ENCODE results near the gene DTNB.

Gene DTNB

DNA sequence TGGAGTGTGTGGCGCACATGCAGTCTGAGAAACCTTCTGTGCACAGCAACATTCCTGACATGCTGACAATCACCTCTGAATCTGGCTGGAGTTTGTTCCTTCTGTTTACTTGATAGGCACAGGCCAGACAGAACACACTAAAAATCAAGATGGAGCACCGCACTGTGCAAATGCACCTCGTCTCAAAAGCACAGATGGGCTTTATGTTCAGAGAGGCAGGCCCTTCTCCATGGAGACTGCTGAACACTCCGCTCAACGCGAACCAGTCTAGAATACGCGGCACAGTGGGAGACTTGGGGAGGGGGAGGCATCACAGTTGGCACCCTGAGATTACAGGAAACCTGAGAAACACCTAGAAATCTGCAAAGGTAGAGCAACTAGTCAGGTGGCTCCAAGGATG lies 273.2 kb downstream of the DTNB start:
- Histone ChIP-seq H3K4me1 (ENCODE audit: control insufficient read depth, insufficient read depth, low read length, poor library complexity, severe bottlenecking) (peaks cover 4% of the 10 kb centered on the region), H3K36me3 (ENCODE audit: control insufficient read depth, insufficient read depth, low read length) (no peaks in the 10 kb centered on the region), H3K9me3 (ENCODE audit: control insufficient read depth, low read length) (no peaks in the 10 kb centered on the region), H3K4me3 (ENCODE audit: extremely low read depth, insufficient read depth, low read length, poor library complexity, severe bottlenecking) (no peak overlapping the region), H3K27ac (ENCODE audit: low read depth, low read length, severe bottlenecking) (no peak overlapping the region)
- 89 to 91% methylated on average over 8 of the region's 8 CpGs for WGBS, 2 experiments (ENCODE audit: insufficient coverage in 2 of 2)

DNA sequence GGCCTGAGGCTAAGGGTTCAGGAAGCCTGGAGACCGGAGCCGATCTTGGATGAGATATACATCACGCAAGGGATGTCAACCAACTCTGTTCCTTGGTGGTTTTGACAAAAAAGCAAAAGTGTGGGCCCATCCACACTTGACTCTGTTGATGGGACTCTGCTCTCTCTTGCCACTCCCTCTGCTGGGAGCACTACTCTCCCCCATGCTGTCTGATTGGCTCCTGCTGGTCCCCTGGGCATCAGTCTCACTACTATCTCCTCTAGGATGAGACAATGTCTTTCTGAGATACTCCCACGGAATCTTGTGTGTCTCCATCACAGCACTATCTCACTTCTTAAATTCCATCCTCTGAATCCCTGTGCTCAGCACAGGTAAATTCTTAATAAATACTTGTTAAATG lies 274.8 kb downstream of the DTNB start:
- Histone ChIP-seq H3K4me1 (ENCODE audit: control insufficient read depth, insufficient read depth, low read length, poor library complexity, severe bottlenecking) (peaks cover 4% of the 10 kb centered on the region), H3K27ac (ENCODE audit: low read depth, low read length, severe bottlenecking) (no peak overlapping the region), H3K4me3 (ENCODE audit: extremely low read depth, insufficient read depth, low read length, poor library complexity, severe bottlenecking) (no peak overlapping the region), H3K36me3 (ENCODE audit: control insufficient read depth, insufficient read depth, low read length) (no peaks in the 10 kb centered on the region), H3K9me3 (ENCODE audit: control insufficient read depth, low read length) (no peaks in the 10 kb centered on the region)
- 86 to 92% methylated on average over 4 of the region's 4 CpGs for WGBS, 2 experiments (ENCODE audit: insufficient coverage in 2 of 2)

DNA sequence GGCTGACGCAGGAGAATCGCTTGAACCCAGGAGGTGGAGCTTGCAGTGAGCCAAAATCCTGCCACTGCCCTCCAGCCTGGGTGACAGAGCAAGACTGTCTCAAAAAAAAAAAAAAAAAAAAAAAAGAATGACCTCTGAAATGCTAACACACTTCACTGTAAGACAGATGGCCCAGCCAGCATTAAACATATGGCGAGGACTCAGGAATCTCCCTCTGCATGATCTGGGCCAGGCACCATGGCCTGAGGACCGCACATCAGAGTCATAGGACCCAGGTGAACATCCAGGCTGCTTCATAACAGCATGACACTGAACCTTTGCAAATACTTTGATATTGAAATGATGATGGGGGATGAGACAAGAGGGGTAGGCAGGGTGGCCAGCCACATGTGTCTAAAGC lies 275.6 kb downstream of the DTNB start:
- 96% methylated on average over 4 of the region's 4 CpGs for WGBS, 2 experiments (ENCODE audit: insufficient coverage in 2 of 2)
- no peaks in the 10 kb centered on the region for H3K36me3 ChIP-seq (ENCODE audit: control insufficient read depth, insufficient read depth, low read length)
- H3K4me3 ChIP-seq (ENCODE audit: extremely low read depth, insufficient read depth, low read length, poor library complexity, severe bottlenecking) = no peak overlapping the region
- H3K9me3 ChIP-seq (ENCODE audit: control insufficient read depth, low read length) = no peaks in the 10 kb centered on the region
- no peak overlapping the region for H3K27ac ChIP-seq (ENCODE audit: low read depth, low read length, severe bottlenecking)
- peaks cover 4% of the 10 kb centered on the region for H3K4me1 ChIP-seq (ENCODE audit: control insufficient read depth, insufficient read depth, low read length, poor library complexity, severe bottlenecking)

DNA sequence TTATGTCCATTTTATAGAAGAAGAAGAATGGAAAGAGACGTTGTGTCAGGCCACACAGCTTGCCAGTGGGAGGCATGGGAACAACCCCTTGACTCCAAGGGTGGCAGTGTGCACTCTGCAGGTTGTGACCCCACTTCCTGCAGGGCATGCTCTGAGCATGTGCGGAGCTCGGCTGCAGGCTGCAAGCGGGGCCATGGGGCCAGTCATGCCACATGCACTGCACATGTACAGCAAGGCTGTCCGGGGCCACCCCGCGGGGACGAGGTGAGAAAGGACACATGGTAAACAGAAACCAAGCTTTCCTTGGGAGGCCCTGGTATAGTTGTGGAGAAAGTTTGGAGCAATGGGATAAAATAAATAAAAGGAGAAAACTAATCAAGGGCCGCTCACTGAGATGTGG lies 284.2 kb downstream of the DTNB start:
- Histone ChIP-seq H3K36me3 (ENCODE audit: control insufficient read depth, insufficient read depth, low read length) (no peaks in the 10 kb centered on the region), H3K4me1 (ENCODE audit: control insufficient read depth, insufficient read depth, low read length, poor library complexity, severe bottlenecking) (no peaks in the 10 kb centered on the region), H3K4me3 (ENCODE audit: extremely low read depth, insufficient read depth, low read length, poor library complexity, severe bottlenecking) (no peak overlapping the region), H3K9me3 (ENCODE audit: control insufficient read depth, low read length) (no peaks in the 10 kb centered on the region), H3K27ac (ENCODE audit: low read depth, low read length, severe bottlenecking) (no peak overlapping the region)
- 93 to 95% methylated on average over 4 to 9 of the region's 9 CpGs for WGBS, 2 experiments (ENCODE audit: insufficient coverage in 2 of 2)

DNA sequence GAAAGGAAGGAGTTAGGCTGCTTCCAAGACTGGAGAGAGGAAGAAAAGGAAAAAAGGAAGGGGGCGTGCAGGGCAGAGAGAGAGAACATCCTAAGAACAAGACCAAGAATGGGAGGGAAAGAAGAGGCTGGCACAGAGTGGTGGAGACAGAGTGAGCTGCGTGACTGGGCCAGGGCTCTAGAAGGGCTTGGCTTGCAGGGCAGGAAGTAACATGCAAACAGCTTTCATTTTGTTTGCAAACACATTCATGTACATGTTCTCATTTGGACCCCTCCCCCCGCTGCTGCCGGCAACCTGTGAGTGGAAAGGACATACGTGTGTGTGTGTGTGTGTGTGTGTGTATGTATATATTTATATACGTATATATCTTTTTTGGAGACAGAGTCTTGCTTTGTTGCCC lies 284.9 kb downstream of the DTNB start:
- H3K9me3 ChIP-seq (ENCODE audit: control insufficient read depth, low read length) = no peaks in the 10 kb centered on the region
- no peaks in the 10 kb centered on the region for H3K36me3 ChIP-seq (ENCODE audit: control insufficient read depth, insufficient read depth, low read length)
- H3K4me1 ChIP-seq (ENCODE audit: control insufficient read depth, insufficient read depth, low read length, poor library complexity, severe bottlenecking) = no peaks in the 10 kb centered on the region
- H3K27ac ChIP-seq (ENCODE audit: low read depth, low read length, severe bottlenecking) = no peak overlapping the region
- 94 to 98% methylated on average over 2 to 3 of the region's 6 CpGs for WGBS, 2 experiments (ENCODE audit: insufficient coverage in 2 of 2)
- no peak overlapping the region for H3K4me3 ChIP-seq (ENCODE audit: extremely low read depth, insufficient read depth, low read length, poor library complexity, severe bottlenecking)

DNA sequence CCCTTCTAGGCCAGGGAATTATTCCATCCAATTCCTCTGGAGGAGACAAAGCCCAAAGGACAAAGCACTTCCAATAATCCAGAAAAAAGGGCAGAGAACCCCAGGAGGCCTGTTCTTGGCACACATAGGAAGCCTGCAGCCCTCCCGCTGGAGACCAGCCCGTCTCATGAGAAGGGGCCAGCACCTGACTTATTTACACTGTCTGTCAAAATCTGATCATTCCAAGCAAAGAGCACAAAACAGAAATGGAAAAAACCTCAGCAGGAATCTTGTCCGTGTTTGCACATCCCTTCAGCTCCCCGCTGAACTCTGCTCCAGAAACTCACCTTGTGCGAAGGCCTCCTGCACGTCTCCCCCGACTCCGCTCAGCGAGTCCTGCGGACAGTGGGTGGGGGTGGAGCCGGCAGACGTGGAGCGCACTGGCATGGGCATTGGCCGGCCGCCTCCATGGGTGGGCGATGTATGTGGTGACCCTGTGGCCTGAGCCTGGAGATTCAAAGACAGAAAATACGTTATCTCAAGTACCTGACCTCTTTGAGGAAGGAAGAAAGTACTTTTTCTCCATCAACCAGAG lies 285.4 kb downstream of the DTNB start:
- WGBS, 2 experiments (ENCODE audit: insufficient coverage in 2 of 2) = 86 to 94% methylated on average over 16 to 17 of the region's 17 CpGs
- no peak overlapping the region for H3K4me3 ChIP-seq (ENCODE audit: extremely low read depth, insufficient read depth, low read length, poor library complexity, severe bottlenecking)
- H3K27ac ChIP-seq (ENCODE audit: low read depth, low read length, severe bottlenecking) = no peak overlapping the region
- H3K4me1 ChIP-seq (ENCODE audit: control insufficient read depth, insufficient read depth, low read length, poor library complexity, severe bottlenecking) = no peaks in the 10 kb centered on the region
- no peaks in the 10 kb centered on the region for H3K9me3 ChIP-seq (ENCODE audit: control insufficient read depth, low read length)
- no peaks in the 10 kb centered on the region for H3K36me3 ChIP-seq (ENCODE audit: control insufficient read depth, insufficient read depth, low read length)

DNA sequence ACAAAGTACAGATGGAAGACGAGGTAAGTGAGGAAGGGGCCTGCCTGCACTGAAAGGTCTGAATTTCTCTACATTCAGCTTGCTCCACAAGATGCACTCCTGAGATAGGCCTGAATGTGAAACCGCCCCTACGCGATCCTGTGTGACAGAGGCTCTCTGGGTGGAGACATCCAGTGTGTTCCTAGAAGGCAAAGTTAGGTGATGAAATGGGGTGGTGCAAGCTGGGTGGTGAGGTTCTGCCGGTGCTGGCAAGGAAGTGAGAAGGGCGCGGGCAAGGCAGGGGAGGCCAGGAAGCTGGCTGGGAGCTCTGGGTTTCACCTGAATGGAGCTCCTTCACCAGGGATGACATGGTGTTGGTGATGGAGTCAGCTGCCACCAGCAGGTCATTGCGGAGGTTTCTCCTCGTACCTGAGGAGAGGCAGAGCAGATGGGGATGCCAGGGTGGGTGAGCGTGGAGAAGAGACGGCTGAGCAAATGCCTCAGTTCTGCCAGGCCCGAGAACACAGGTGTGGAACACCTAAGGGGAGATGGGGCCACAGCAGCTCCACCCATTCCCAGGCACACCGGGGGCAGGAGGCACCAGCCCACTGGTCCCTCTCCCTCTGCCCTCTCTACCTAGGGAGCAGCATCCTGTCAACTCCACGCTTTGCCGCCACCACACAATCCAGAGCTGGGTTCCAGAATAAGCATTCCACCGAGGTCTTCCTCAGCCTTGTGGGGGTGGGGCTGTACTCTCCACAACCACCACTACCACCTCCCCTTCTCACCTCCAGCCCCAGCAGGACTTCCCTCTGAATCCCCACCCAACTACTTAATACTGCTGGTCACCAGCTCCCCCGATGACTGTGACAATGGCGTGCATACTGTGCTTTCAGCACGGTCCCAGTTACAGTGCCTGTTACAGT lies 286.2 kb downstream of the DTNB start:
- Histone ChIP-seq H3K36me3 (ENCODE audit: control insufficient read depth, insufficient read depth, low read length) (no peaks in the 10 kb centered on the region), H3K4me1 (ENCODE audit: control insufficient read depth, insufficient read depth, low read length, poor library complexity, severe bottlenecking) (no peaks in the 10 kb centered on the region), H3K4me3 (ENCODE audit: extremely low read depth, insufficient read depth, low read length, poor library complexity, severe bottlenecking) (no peak overlapping the region), H3K27ac (ENCODE audit: low read depth, low read length, severe bottlenecking) (no peak overlapping the region), H3K9me3 (ENCODE audit: control insufficient read depth, low read length) (no peaks in the 10 kb centered on the region)
- WGBS, 2 experiments (ENCODE audit: insufficient coverage in 2 of 2) = 93% methylated on average over 16 of the region's 19 CpGs

DNA sequence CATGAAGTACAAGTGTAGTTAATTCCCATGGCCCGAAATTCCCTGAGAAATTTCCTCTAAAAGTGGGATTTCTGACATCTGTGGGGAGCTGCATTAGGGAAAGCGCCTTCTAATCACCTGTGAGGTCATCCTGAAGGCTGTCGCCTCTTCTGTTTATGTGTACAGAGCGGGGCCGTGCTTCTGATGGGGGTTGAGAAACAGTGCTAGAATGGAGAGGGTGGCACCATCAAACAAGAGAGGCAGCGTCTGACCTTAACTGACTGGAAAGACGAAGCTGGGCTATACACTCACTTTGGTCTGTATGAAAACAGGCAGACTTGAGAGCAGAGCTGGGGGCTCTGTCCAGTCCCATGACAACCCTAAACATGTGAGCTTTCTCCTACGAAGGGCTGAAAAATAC lies 287.5 kb downstream of the DTNB start:
- no peaks in the 10 kb centered on the region for H3K4me1 ChIP-seq (ENCODE audit: control insufficient read depth, insufficient read depth, low read length, poor library complexity, severe bottlenecking)
- H3K27ac ChIP-seq (ENCODE audit: low read depth, low read length, severe bottlenecking) = no peak overlapping the region
- no peak overlapping the region for H3K4me3 ChIP-seq (ENCODE audit: extremely low read depth, insufficient read depth, low read length, poor library complexity, severe bottlenecking)
- no peaks in the 10 kb centered on the region for H3K9me3 ChIP-seq (ENCODE audit: control insufficient read depth, low read length)
- no peaks in the 10 kb centered on the region for H3K36me3 ChIP-seq (ENCODE audit: control insufficient read depth, insufficient read depth, low read length)
- 92 to 94% methylated on average over 7 of the region's 8 CpGs for WGBS, 2 experiments (ENCODE audit: insufficient coverage in 2 of 2)

DNA sequence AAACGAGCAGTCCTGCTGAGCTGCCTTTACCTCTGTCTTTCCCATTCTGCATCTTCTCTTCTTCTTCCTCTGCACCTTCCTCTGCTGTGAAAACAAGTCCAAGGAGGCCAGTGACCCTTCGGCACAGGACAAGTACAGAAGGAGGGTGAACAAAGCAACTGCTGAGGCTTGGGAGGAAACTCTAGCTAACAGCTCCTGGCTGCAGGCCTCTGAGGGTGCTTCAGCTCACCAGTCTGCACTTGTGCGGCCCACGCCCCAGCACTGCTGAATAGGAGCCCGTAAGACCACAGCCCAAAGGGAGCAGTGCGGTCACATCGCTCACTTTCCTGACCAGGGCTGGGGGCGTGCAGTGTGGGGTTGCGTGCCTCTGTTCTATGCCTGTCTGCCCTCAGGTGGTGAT lies 289.6 kb downstream of the DTNB start:
- H3K9me3 ChIP-seq (ENCODE audit: control insufficient read depth, low read length) = no peaks in the 10 kb centered on the region
- 95 to 100% methylated on average over 4 to 8 of the region's 9 CpGs for WGBS, 2 experiments (ENCODE audit: insufficient coverage in 2 of 2)
- H3K36me3 ChIP-seq (ENCODE audit: control insufficient read depth, insufficient read depth, low read length) = no peaks in the 10 kb centered on the region
- H3K4me3 ChIP-seq (ENCODE audit: extremely low read depth, insufficient read depth, low read length, poor library complexity, severe bottlenecking) = no peak overlapping the region
- H3K27ac ChIP-seq (ENCODE audit: low read depth, low read length, severe bottlenecking) = no peak overlapping the region
- no peaks in the 10 kb centered on the region for H3K4me1 ChIP-seq (ENCODE audit: control insufficient read depth, insufficient read depth, low read length, poor library complexity, severe bottlenecking)

DNA sequence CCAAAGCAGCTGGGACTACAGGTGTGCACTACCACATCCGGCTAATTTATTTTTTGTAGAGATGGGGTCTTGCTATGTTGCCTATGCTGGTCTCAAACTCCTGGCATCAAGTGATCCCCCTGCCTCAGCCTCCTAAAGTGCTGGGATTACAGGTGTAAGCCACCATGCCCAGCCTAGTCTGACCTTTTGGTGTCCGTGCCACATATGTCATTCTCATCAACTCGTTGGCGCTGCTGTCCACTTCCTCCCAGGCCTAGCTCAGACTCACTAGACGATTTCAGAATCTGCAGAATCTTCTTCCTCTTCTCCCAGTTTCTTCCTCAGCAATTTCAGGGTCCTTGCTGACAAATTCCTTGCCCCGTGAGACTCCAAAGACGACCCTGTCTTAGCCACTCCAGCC lies 291.9 kb downstream of the DTNB start:
- H3K36me3 ChIP-seq (ENCODE audit: control insufficient read depth, insufficient read depth, low read length) = no peaks in the 10 kb centered on the region
- 92% methylated on average over 7 of the region's 7 CpGs for WGBS, 2 experiments (ENCODE audit: insufficient coverage in 2 of 2)

More for the DNA sequence above, 291.9 kb downstream of the DTNB start:
- H3K4me1 ChIP-seq (ENCODE audit: control insufficient read depth, insufficient read depth, low read length, poor library complexity, severe bottlenecking) = peaks cover 19% of the 10 kb centered on the region
- H3K9me3 ChIP-seq (ENCODE audit: control insufficient read depth, low read length) = no peaks in the 10 kb centered on the region
- H3K27ac ChIP-seq (ENCODE audit: low read depth, low read length, severe bottlenecking) = no peak overlapping the region
- H3K4me3 ChIP-seq (ENCODE audit: extremely low read depth, insufficient read depth, low read length, poor library complexity, severe bottlenecking) = no peak overlapping the region
